RPMI8226 (cell line): ENCODE measurements around the gene SAP30L.

ENCODE experiments used
- DNase-seq: peaks from one replicate; pipeline ENCODE4 v3.0.0-alpha.2; 2015

The SAP30L gene

GRCh38 chr5:154481584-154482381, 36.0 kb downstream of the SAP30L start:
- DNase-seq = no peak

- no peak for DNase-seq
Observed at GRCh38 chr5:154482528-154483449, 37.0 kb downstream of the SAP30L start.

- no peak for DNase-seq
Observed at GRCh38 chr5:154483654-154484392, 38.0 kb downstream of the SAP30L start.

- DNase-seq = no peak
Observed at GRCh38 chr5:154484393-154485095, 38.7 kb downstream of the SAP30L start.

GRCh38 chr5:154485096-154485491, 39.3 kb downstream of the SAP30L start:
- no peak for DNase-seq

GRCh38 chr5:154485850-154486426, 40.1 kb downstream of the SAP30L start:
- DNase-seq = no peak

GRCh38 chr5:154486427-154486866, 40.6 kb downstream of the SAP30L start:
- DNase-seq = no peak

GRCh38 chr5:154487541-154487940, 41.7 kb downstream of the SAP30L start:
- no peak for DNase-seq

GRCh38 chr5:154491941-154492340, 46.1 kb downstream of the SAP30L start:
- DNase-seq = no peak

- DNase-seq = no peak
Observed at GRCh38 chr5:154493274-154493673, 47.5 kb downstream of the SAP30L start.

GRCh38 chr5:154494036-154494435, 48.2 kb downstream of the SAP30L start:
- DNase-seq = no peak

GRCh38 chr5:154498591-154498990, 52.8 kb downstream of the SAP30L start:
- DNase-seq = no peak

- DNase-seq = no peak
Observed at GRCh38 chr5:154498994-154499393, 53.2 kb downstream of the SAP30L start.

GRCh38 chr5:154501566-154501965, 55.8 kb downstream of the SAP30L start:
- no peak for DNase-seq

GRCh38 chr5:154502180-154502579, 56.4 kb downstream of the SAP30L start:
- DNase-seq = no peak

GRCh38 chr5:154503698-154504039, 57.9 kb downstream of the SAP30L start:
- DNase-seq = no peak

GRCh38 chr5:154505567-154505966, 59.8 kb downstream of the SAP30L start:
- DNase-seq = no peak

- no peak for DNase-seq
Observed at GRCh38 chr5:154506049-154506715, 60.4 kb downstream of the SAP30L start.

GRCh38 chr5:154506716-154507080, 60.9 kb downstream of the SAP30L start:
- no peak for DNase-seq

GRCh38 chr5:154508114-154508513, 62.3 kb downstream of the SAP30L start:
- no peak for DNase-seq

GRCh38 chr5:154509784-154510555, 64.2 kb downstream of the SAP30L start:
- peak; percentile 20 for DNase-seq
